ENCODE data around the gene EPHB2.

GRCh38 chr1:22729400-22729773 lies 18.7 kb downstream of the EPHB2 start:
- TF ChIP-seq EZH2 (IDR thresholded peaks at IDR 0.05; ENCODE audit: insufficient read depth, poor library complexity, severe bottlenecking) (no peak), EZH2phosphoT487 (IDR thresholded peaks at IDR 0.05; ENCODE audit: insufficient read depth, low read depth) (no peak)

Measured in GM23248 (cell line).